Kidney epithelial cell (primary cell): ENCODE results near the gene HIC2. TPM values are rescaled to one million over a fixed set of nuclear protein-coding genes. Genes with fewer than 3 reads are reported as not detected.

ENCODE experiments used
- DNase-seq: peaks from one replicate; pipeline ENCODE4 v3.0.0-alpha.2; 2010; ENCODE audit warnings: low read depth
- H3K27me3 ChIP-seq: 2 replicates; pipeline ENCODE4 v1.6.0; 2011; ENCODE audit warnings: low read length; ENCODE audit not compliant: control insufficient read depth, insufficient read depth
- H3K36me3 ChIP-seq: 2 replicates; pipeline ENCODE4 v1.5.1; 2011; ENCODE audit warnings: low read length; ENCODE audit not compliant: control insufficient read depth, insufficient read depth
- H3K4me3 ChIP-seq: 2 replicates; pipeline ENCODE4 v1.5.1; 2011; ENCODE audit warnings: low read depth, mild to moderate bottlenecking, control low read depth, low read length
- total RNA-seq: library from RNA; depleted of rRNA; stranded (reverse); fragments of >200 nt; gene quantifications from 2 replicates; pipeline ENCODE4 v1.2.3, GENCODE V29; 2015
- TF ChIP-seq, protein P1 (sequence below): IDR thresholded peaks from 2 replicates; pipeline ENCODE4 v1.5.1; 2011; ENCODE audit warnings: mild to moderate bottlenecking, moderate library complexity, low read length, control low read depth, inconsistent platforms; ENCODE audit not compliant: insufficient read depth, poor library complexity, severe bottlenecking

The HIC2 gene
- total RNA-seq, 1 donor from 2014 or later = 5.9 TPM

DNA sequence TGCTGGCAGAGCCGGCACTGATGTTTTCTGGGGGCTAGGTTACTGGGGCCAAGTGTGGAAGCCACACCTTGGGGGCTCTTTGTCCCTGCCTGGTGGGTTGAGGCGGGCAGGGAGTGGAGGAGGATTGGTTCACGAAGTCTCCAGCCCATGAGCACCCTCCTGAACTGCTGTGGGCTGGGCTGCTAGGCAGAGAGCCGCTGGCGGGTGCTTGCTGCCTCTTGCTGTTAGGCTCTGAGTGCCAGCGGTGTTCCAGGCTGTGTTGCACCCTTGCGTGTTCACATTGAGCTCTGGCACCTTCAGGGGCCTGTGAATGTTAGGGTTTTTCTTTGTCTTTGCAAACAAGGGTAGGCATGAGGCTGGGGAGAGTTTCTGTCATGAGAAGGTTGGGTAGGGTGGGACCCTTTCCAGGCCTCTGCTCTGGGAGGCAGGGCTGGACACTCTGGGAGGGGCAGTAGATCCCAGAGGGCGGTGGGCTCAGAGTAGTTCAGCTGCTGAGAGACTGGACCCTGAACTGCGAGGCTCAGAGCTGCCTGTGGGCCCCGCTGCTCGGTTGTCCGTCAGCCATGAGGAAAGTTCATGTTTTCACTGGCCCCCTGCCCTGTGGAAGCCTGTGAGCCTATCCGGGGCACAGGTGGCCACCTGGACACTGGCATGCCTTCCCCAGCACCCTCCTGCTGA lies 26.0 kb downstream of the HIC2 start:
- no peak for DNase-seq
- no peaks in the 10 kb centered on the region for H3K36me3 ChIP-seq
- no peaks in the 10 kb centered on the region for H3K27me3 ChIP-seq
- TF ChIP-seq, protein P1, sequence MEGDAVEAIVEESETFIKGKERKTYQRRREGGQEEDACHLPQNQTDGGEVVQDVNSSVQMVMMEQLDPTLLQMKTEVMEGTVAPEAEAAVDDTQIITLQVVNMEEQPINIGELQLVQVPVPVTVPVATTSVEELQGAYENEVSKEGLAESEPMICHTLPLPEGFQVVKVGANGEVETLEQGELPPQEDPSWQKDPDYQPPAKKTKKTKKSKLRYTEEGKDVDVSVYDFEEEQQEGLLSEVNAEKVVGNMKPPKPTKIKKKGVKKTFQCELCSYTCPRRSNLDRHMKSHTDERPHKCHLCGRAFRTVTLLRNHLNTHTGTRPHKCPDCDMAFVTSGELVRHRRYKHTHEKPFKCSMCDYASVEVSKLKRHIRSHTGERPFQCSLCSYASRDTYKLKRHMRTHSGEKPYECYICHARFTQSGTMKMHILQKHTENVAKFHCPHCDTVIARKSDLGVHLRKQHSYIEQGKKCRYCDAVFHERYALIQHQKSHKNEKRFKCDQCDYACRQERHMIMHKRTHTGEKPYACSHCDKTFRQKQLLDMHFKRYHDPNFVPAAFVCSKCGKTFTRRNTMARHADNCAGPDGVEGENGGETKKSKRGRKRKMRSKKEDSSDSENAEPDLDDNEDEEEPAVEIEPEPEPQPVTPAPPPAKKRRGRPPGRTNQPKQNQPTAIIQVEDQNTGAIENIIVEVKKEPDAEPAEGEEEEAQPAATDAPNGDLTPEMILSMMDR = no peak
- H3K4me3 ChIP-seq = no peak overlapping the region

DNA sequence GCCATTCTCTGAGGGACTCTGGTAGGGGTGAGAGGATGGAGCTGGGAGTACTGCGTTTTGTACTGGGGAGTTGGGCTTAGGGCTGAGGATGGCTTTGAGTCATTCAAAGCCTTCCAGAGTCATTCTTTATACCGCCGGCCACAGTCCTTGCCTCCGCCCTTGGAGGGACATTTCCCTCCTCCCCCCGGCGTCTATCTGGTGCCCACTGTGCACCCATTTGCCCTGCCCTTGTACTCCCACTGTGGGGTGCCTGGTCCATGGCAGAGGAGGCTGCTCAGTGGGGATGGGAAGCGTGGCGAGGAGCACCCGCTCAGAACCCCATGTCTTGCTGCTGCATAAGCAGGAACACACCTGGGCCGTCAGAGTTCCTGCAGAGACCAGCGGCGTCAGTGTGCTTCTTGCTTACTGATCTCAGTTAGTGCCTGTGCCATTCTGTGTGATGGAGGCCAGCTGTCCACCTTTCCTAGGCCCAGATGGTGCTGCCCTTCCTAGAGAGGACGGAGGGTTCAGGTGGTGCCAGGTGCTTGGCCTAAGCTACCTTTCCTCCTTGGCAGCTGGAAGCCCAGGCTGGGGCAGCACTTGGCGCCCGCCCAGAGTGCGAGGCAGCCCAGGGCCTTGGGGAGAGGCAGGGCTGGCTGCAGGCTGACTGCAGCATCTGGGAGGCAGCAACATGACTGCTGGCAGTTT lies 26.7 kb downstream of the HIC2 start:
- no peaks in the 10 kb centered on the region for H3K36me3 ChIP-seq
- H3K27me3 ChIP-seq = no peaks in the 10 kb centered on the region
- TF ChIP-seq, protein P1 = no peak
- no peak for DNase-seq
- no peak overlapping the region for H3K4me3 ChIP-seq

DNA sequence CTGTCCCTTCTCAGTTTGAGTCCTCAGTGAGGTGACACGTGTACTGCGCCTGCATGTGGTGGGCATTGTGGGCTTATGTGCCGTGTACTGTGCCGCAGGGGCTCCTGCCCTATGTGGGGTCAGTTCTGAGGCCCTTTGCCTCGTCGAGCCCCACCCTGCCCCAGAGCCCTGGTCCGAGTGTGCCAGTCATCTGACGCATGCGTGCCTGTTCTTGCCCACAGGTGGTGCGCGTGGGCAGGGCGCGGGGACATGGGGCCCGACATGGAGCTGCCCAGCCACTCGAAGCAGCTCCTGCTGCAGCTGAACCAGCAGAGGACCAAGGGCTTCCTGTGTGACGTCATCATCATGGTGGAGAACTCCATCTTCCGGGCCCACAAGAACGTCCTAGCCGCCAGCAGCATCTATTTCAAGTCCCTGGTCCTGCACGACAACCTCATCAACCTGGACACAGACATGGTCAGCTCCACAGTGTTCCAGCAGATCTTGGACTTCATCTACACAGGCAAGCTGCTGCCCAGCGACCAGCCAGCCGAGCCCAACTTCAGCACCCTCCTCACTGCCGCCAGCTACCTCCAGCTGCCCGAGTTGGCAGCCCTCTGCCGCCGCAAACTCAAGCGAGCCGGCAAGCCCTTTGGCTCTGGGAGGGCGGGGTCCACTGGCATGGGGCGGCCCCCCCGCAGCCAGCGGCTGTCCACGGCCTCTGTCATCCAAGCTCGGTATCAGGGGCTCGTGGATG lies 27.7 kb downstream of the HIC2 start:
- H3K36me3 ChIP-seq = no peaks in the 10 kb centered on the region

DNA sequence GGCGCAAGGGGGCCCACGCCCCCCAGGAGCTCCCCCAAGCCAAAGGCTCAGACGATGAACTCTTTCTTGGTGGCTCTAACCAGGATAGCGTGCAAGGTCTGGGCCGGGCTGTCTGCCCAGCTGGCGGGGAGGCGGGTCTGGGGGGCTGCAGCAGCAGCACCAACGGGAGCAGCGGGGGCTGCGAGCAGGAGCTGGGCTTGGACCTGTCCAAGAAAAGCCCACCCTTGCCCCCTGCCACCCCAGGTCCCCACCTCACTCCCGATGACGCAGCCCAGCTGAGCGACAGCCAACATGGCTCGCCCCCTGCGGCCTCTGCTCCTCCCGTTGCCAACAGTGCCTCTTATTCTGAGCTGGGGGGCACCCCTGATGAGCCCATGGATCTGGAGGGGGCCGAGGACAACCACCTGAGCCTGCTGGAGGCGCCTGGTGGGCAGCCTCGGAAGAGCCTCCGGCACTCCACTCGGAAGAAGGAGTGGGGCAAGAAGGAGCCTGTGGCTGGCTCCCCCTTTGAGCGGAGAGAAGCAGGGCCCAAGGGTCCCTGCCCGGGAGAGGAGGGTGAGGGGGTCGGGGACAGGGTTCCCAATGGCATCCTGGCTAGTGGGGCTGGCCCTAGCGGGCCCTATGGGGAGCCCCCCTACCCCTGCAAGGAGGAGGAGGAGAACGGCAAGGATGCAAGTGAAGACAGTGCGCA lies 28.4 kb downstream of the HIC2 start:
- H3K4me3 ChIP-seq = no peak overlapping the region
- DNase-seq = no peak
- no peaks in the 10 kb centered on the region for H3K27me3 ChIP-seq
- no peaks in the 10 kb centered on the region for H3K36me3 ChIP-seq
- TF ChIP-seq, protein P1 = no peak

More for the DNA sequence above, 27.7 kb downstream of the HIC2 start:
- Histone ChIP-seq H3K27me3 (no peaks in the 10 kb centered on the region), H3K4me3 (no peak overlapping the region)
- TF ChIP-seq, protein P1 = no peak
- DNase-seq = no peak

DNA sequence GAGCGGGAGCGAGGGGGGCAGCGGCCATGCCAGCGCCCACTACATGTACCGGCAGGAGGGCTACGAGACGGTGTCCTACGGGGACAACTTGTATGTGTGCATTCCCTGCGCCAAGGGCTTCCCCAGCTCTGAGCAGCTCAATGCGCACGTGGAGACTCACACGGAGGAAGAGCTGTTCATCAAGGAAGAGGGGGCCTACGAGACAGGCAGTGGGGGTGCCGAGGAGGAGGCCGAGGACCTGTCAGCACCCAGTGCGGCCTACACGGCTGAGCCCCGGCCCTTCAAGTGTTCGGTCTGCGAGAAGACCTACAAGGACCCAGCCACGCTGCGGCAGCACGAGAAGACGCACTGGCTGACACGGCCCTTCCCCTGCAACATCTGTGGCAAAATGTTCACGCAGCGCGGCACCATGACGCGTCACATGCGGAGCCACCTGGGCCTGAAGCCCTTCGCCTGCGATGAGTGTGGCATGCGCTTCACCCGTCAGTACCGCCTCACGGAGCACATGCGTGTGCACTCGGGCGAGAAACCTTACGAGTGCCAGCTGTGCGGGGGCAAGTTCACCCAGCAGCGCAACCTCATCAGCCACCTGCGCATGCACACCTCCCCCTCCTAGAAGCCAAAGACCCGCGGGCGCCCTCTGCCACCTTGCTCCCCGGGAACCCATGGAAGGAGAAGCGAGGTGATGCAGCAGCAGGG lies 29.1 kb downstream of the HIC2 start:
- DNase-seq = no peak

More for the DNA sequence above, 29.1 kb downstream of the HIC2 start:
- Histone ChIP-seq H3K4me3 (no peak overlapping the region), H3K36me3 (no peaks in the 10 kb centered on the region), H3K27me3 (no peaks in the 10 kb centered on the region)
- TF ChIP-seq, protein P1 = no peak
